SK-N-SH treated with all-trans-retinoic acid at 6 μM for 48 hours (cell line): ENCODE results near the gene NFIA.

Experiments used
- ATAC-seq: fragments of 200-7000 bp; cut with Tn5 transposase; 3 replicates; pipeline ENCODE4 v1.9.1; 2020; ENCODE audit warnings: mild to moderate bottlenecking, moderate library complexity
- ARNTL ChIP-seq: fragments of 450-650 bp; formaldehyde crosslinking; IDR thresholded peaks from 2 replicates; pipeline ENCODE4 v1.5.0; 2020; ENCODE audit warnings: low read depth, mild to moderate bottlenecking, moderate library complexity, borderline replicate concordance
- BACH2 ChIP-seq: fragments of 250-450 bp; sonication (Bioruptor Pico); IDR thresholded peaks from 2 replicates; pipeline ENCODE4 v1.9.0; 2021; ENCODE audit warnings: mild to moderate bottlenecking, borderline replicate concordance
- CSDC2 ChIP-seq: fragments of 250-450 bp; sonication (Bioruptor Pico); IDR thresholded peaks from 2 replicates; pipeline ENCODE4 v1.5.0; 2020; ENCODE audit warnings: mild to moderate bottlenecking, moderate library complexity
- CSRNP3 ChIP-seq: fragments of 250-450 bp; sonication (Bioruptor Pico); IDR thresholded peaks from 2 replicates; pipeline ENCODE4 v1.5.1; 2021; ENCODE audit warnings: mild to moderate bottlenecking, moderate library complexity
- ISL1 ChIP-seq: fragments of 250-450 bp; sonication (Bioruptor Pico); IDR thresholded peaks from 2 replicates; pipeline ENCODE4 v2.1.2; 2022; ENCODE audit warnings: mild to moderate bottlenecking, moderate library complexity
- OSR1 ChIP-seq: fragments of 250-450 bp; sonication (Bioruptor Pico); IDR thresholded peaks from 2 replicates; pipeline ENCODE4 v1.8.0; 2022; ENCODE audit warnings: moderate library complexity, mild to moderate bottlenecking, inconsistent platforms
- PPARA ChIP-seq: fragments of 250-450 bp; sonication (Bioruptor Pico); IDR thresholded peaks from 2 replicates; pipeline ENCODE4 v1.5.0; 2020; ENCODE audit warnings: mild to moderate bottlenecking, borderline replicate concordance
- RARB ChIP-seq: fragments of 250-450 bp; sonication (Bioruptor Pico); IDR thresholded peaks from 2 replicates; pipeline ENCODE4 v1.8.0; 2021; ENCODE audit warnings: mild to moderate bottlenecking, moderate library complexity
- TCF4 ChIP-seq: fragments of 250-450 bp; sonication (Bioruptor Pico); IDR thresholded peaks from 2 replicates; pipeline ENCODE4 v1.8.0; 2021; ENCODE audit warnings: mild to moderate bottlenecking, moderate library complexity, borderline replicate concordance
- TSHZ2 ChIP-seq: fragments of 250-450 bp; sonication (Bioruptor Pico); IDR thresholded peaks from 2 replicates; pipeline ENCODE4 v1.5.0; 2020; ENCODE audit warnings: mild to moderate bottlenecking, moderate library complexity
- ZC3H10 ChIP-seq: fragments of 250-450 bp; sonication (Bioruptor Pico); IDR thresholded peaks from 2 replicates; pipeline ENCODE4 v1.5.1; 2021; ENCODE audit warnings: mild to moderate bottlenecking, moderate library complexity
- ZNF565 ChIP-seq: fragments of 450-650 bp; formaldehyde crosslinking; conservative IDR thresholded peaks from 2 replicates; pipeline ENCODE4 v1.5.0; 2020; ENCODE audit warnings: low read depth, mild to moderate bottlenecking, moderate library complexity
- ZNF70 ChIP-seq: fragments of 450-650 bp; formaldehyde crosslinking; IDR thresholded peaks from 2 replicates; pipeline ENCODE4 v1.5.0; 2020; ENCODE audit warnings: mild to moderate bottlenecking, moderate library complexity
- ZNF8 ChIP-seq: fragments of 450-650 bp; formaldehyde crosslinking; IDR thresholded peaks from 2 replicates; pipeline ENCODE4 v1.5.0; 2020; ENCODE audit warnings: mild to moderate bottlenecking, moderate library complexity
- TF ChIP-seq, protein P1 (sequence below): fragments of 250-450 bp; sonication (Bioruptor Pico); IDR thresholded peaks from 2 replicates; pipeline ENCODE4 v1.8.0; 2020; ENCODE audit warnings: mild to moderate bottlenecking, moderate library complexity, borderline replicate concordance
- TF ChIP-seq, protein P2 (sequence below): fragments of 250-450 bp; sonication (Bioruptor Pico); IDR thresholded peaks from 2 replicates; pipeline ENCODE4 v1.8.0; 2021; ENCODE audit warnings: low read depth, mild to moderate bottlenecking, moderate library complexity, borderline replicate concordance

Gene NFIA

GRCh38 chr1:61434276-61434675 is 351.9 kb downstream of the NFIA start:
- ATAC-seq: no peak
- no peak for TF ChIP-seq TSHZ2 (CRISPR knock-in tag)
- no peak for TF ChIP-seq CSDC2
- no peak for TF ChIP-seq OSR1 (CRISPR knock-in tag)
- TF ChIP-seq PPARA (CRISPR knock-in tag): no peak

DNA sequence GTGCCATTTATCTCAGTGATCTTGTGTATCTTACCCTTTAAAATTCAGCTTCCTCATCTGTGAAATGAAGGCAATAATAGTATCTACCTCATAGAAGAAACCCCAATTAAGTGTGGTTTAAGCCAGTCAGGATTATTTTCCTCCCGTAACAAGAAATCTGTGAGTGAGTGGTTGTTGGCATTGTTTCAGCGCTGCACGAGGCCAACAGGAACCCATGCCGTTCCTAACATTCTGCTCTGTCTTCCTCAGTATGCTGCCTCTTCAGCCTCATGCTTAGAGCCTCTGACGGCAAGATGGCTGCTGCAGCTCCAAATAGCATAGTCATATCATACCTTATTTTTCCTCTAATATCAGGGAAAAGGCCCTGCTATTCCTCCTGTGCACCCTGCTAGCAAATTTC is 352.9 kb downstream of the NFIA start:
- TF ChIP-seq ZNF565 (CRISPR knock-in tag) (no peak), ZC3H10 (CRISPR knock-in tag) (no peak)
- no peak for ATAC-seq

DNA sequence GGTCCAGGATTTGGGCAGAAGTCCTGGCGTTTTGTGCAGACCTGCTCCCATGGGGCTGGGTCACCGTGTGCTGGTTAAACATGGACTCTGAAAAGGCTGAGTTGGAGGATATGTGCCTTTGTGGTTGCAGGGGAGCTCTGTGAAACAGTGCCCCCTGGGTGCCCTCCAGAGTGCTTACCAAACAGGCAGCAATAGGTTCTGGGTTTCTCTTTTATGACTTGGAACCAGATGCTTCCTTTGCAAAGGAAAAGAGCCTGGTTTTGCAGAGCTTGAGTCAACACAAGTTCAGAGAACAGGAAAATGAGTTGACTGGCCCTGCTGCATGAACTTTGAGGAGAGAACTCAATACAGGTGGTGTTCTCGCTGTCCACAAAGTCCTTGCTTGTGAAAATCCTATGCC is 353.7 kb downstream of the NFIA start:
- TF ChIP-seq ZNF70 (CRISPR knock-in tag): no peak
- no peak for TF ChIP-seq ZNF8 (CRISPR knock-in tag)
- no peak for TF ChIP-seq ISL1 (CRISPR knock-in tag)
- TF ChIP-seq, protein P1, sequence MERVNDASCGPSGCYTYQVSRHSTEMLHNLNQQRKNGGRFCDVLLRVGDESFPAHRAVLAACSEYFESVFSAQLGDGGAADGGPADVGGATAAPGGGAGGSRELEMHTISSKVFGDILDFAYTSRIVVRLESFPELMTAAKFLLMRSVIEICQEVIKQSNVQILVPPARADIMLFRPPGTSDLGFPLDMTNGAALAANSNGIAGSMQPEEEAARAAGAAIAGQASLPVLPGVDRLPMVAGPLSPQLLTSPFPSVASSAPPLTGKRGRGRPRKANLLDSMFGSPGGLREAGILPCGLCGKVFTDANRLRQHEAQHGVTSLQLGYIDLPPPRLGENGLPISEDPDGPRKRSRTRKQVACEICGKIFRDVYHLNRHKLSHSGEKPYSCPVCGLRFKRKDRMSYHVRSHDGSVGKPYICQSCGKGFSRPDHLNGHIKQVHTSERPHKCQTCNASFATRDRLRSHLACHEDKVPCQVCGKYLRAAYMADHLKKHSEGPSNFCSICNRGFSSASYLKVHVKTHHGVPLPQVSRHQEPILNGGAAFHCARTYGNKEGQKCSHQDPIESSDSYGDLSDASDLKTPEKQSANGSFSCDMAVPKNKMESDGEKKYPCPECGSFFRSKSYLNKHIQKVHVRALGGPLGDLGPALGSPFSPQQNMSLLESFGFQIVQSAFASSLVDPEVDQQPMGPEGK (CRISPR knock-in tag): no peak
- TF ChIP-seq, protein P2, sequence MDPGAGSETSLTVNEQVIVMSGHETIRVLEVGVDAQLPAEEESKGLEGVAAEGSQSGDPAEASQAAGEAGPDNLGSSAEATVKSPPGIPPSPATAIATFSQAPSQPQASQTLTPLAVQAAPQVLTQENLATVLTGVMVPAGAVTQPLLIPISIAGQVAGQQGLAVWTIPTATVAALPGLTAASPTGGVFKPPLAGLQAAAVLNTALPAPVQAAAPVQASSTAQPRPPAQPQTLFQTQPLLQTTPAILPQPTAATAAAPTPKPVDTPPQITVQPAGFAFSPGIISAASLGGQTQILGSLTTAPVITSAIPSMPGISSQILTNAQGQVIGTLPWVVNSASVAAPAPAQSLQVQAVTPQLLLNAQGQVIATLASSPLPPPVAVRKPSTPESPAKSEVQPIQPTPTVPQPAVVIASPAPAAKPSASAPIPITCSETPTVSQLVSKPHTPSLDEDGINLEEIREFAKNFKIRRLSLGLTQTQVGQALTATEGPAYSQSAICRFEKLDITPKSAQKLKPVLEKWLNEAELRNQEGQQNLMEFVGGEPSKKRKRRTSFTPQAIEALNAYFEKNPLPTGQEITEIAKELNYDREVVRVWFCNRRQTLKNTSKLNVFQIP (CRISPR knock-in tag): no peak
- no peak for TF ChIP-seq CSRNP3
- TF ChIP-seq TSHZ2 (CRISPR knock-in tag): no peak
- no peak for TF ChIP-seq PPARA (CRISPR knock-in tag)
- TF ChIP-seq TCF4 (CRISPR knock-in tag): no peak
- TF ChIP-seq RARB (CRISPR knock-in tag): no peak
- no peak for TF ChIP-seq CSDC2
- TF ChIP-seq, all 23 proteins: peak for 0
- no peak for ATAC-seq

DNA sequence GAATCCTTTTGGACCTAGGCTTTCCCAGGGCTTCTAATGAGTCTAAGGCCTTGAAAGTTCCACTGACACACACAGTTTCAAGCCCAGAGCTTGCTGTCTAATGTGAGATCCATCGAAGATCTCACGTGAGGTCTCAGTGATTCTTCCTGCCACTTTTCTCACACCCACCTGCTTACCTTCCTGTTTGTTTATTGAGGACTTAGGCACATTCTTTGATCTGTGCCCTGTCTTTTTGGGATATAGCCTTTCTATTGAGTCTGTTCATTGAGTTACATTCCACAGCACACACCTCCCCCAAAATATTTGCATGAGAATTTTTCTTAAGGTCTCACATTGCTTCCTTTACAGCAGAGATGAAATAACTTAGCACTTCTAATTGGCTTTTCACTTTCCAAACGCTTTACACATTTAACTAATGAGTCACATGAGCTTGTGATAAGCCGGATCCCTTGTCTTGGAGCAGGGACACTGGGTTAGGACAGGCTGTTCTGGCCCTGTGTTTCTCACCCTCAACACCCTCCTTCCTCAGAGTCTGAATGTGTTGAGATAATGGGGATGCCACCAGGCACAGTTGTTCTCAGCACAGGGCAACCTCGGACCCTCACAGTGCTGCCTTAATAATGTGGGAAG is 354.2 kb downstream of the NFIA start:
- no peak for TF ChIP-seq BACH2 (CRISPR knock-in tag)
- TF ChIP-seq ZC3H10 (CRISPR knock-in tag): no peak
- TF ChIP-seq ARNTL (CRISPR knock-in tag): no peak
- TF ChIP-seq RARB (CRISPR knock-in tag): no peak
- no peak for TF ChIP-seq TCF4 (CRISPR knock-in tag)
- TF ChIP-seq, protein P2 (CRISPR knock-in tag): no peak
- no peak for TF ChIP-seq PPARA (CRISPR knock-in tag)
- TF ChIP-seq, all 23 proteins: peak for 0
- no peak for ATAC-seq
